SK-N-SH treated with all-trans-retinoic acid at 6 μM for 48 hours (cell line): ENCODE results near the gene PPFIA1.

Experiments
- ATAC-seq: fragments of 200-7000 bp; cut with Tn5 transposase; 3 replicates; pipeline ENCODE4 v1.9.1; 2020; ENCODE audit warnings: mild to moderate bottlenecking, moderate library complexity
- BACH2 ChIP-seq: fragments of 250-450 bp; sonication (Bioruptor Pico); IDR thresholded peaks from 2 replicates; pipeline ENCODE4 v1.9.0; 2021; ENCODE audit warnings: mild to moderate bottlenecking, borderline replicate concordance
- CSDC2 ChIP-seq: fragments of 250-450 bp; sonication (Bioruptor Pico); IDR thresholded peaks from 2 replicates; pipeline ENCODE4 v1.5.0; 2020; ENCODE audit warnings: mild to moderate bottlenecking, moderate library complexity
- ESRRG ChIP-seq: fragments of 250-450 bp; sonication (Bioruptor Pico); IDR thresholded peaks from 2 replicates; pipeline ENCODE4 v1.6.1; 2021; ENCODE audit warnings: mild to moderate bottlenecking
- GLIS3 ChIP-seq: fragments of 250-450 bp; sonication (Bioruptor Pico); IDR thresholded peaks from 2 replicates; pipeline ENCODE4 v1.5.0; 2020; ENCODE audit warnings: mild to moderate bottlenecking, moderate library complexity
- ISL1 ChIP-seq: fragments of 250-450 bp; sonication (Bioruptor Pico); IDR thresholded peaks from 2 replicates; pipeline ENCODE4 v2.1.2; 2022; ENCODE audit warnings: mild to moderate bottlenecking, moderate library complexity
- OSR1 ChIP-seq: fragments of 250-450 bp; sonication (Bioruptor Pico); IDR thresholded peaks from 2 replicates; pipeline ENCODE4 v1.8.0; 2022; ENCODE audit warnings: moderate library complexity, mild to moderate bottlenecking, inconsistent platforms
- RARB ChIP-seq: fragments of 250-450 bp; sonication (Bioruptor Pico); IDR thresholded peaks from 2 replicates; pipeline ENCODE4 v1.8.0; 2021; ENCODE audit warnings: mild to moderate bottlenecking, moderate library complexity
- SNAI2 ChIP-seq: fragments of 250-450 bp; sonication (Bioruptor Pico); IDR thresholded peaks from 2 replicates; pipeline ENCODE4 v1.5.0; 2020; ENCODE audit warnings: mild to moderate bottlenecking, moderate library complexity
- TCF4 ChIP-seq: fragments of 250-450 bp; sonication (Bioruptor Pico); IDR thresholded peaks from 2 replicates; pipeline ENCODE4 v1.8.0; 2021; ENCODE audit warnings: mild to moderate bottlenecking, moderate library complexity, borderline replicate concordance
- TOX ChIP-seq: fragments of 250-450 bp; sonication (Bioruptor Pico); IDR thresholded peaks from 2 replicates; pipeline ENCODE4 v1.8.0; 2021; ENCODE audit warnings: mild to moderate bottlenecking, moderate library complexity, borderline replicate concordance
- ZC3H10 ChIP-seq: fragments of 250-450 bp; sonication (Bioruptor Pico); IDR thresholded peaks from 2 replicates; pipeline ENCODE4 v1.5.1; 2021; ENCODE audit warnings: mild to moderate bottlenecking, moderate library complexity
- ZFP3 ChIP-seq: fragments of 250-450 bp; sonication (Bioruptor Pico); IDR thresholded peaks from 2 replicates; pipeline ENCODE4 v1.5.0; 2020; ENCODE audit warnings: mild to moderate bottlenecking, moderate library complexity
- ZFP30 ChIP-seq: fragments of 450-650 bp; formaldehyde crosslinking; IDR thresholded peaks from 2 replicates; pipeline ENCODE4 v1.5.0; 2022; ENCODE audit warnings: mild to moderate bottlenecking, moderate library complexity
- ZNF565 ChIP-seq: fragments of 450-650 bp; formaldehyde crosslinking; conservative IDR thresholded peaks from 2 replicates; pipeline ENCODE4 v1.5.0; 2020; ENCODE audit warnings: low read depth, mild to moderate bottlenecking, moderate library complexity
- ZNF70 ChIP-seq: fragments of 450-650 bp; formaldehyde crosslinking; IDR thresholded peaks from 2 replicates; pipeline ENCODE4 v1.5.0; 2020; ENCODE audit warnings: mild to moderate bottlenecking, moderate library complexity
- ZNF8 ChIP-seq: fragments of 450-650 bp; formaldehyde crosslinking; IDR thresholded peaks from 2 replicates; pipeline ENCODE4 v1.5.0; 2020; ENCODE audit warnings: mild to moderate bottlenecking, moderate library complexity
- TF ChIP-seq, protein P1 (sequence below): fragments of 250-450 bp; sonication (Bioruptor Pico); IDR thresholded peaks from 2 replicates; pipeline ENCODE4 v1.8.0; 2020; ENCODE audit warnings: mild to moderate bottlenecking, moderate library complexity, borderline replicate concordance
- TF ChIP-seq, protein P2 (sequence below): fragments of 250-450 bp; sonication (Bioruptor Pico); IDR thresholded peaks from 2 replicates; pipeline ENCODE4 v1.8.0; 2021; ENCODE audit warnings: low read depth, mild to moderate bottlenecking, moderate library complexity, borderline replicate concordance
- TF ChIP-seq, protein P3 (sequence below): fragments of 250-450 bp; sonication (Bioruptor Pico); IDR thresholded peaks from 2 replicates; pipeline ENCODE4 v1.5.1; 2020; ENCODE audit warnings: low read depth, mild to moderate bottlenecking, moderate library complexity

Gene PPFIA1

GRCh38 chr11:70383664-70384565 lies 113.4 kb downstream of the PPFIA1 start:
- no peak; the same call in 2 of the 3 replicates for ATAC-seq
- TF ChIP-seq ISL1 (CRISPR knock-in tag) (no peak), ZC3H10 (CRISPR knock-in tag) (no peak), TOX (no peak), ZNF8 (CRISPR knock-in tag) (no peak), CSDC2 (no peak), ZFP30 (CRISPR knock-in tag) (no peak), GLIS3 (CRISPR knock-in tag) (no peak)
- TF ChIP-seq, protein P1, sequence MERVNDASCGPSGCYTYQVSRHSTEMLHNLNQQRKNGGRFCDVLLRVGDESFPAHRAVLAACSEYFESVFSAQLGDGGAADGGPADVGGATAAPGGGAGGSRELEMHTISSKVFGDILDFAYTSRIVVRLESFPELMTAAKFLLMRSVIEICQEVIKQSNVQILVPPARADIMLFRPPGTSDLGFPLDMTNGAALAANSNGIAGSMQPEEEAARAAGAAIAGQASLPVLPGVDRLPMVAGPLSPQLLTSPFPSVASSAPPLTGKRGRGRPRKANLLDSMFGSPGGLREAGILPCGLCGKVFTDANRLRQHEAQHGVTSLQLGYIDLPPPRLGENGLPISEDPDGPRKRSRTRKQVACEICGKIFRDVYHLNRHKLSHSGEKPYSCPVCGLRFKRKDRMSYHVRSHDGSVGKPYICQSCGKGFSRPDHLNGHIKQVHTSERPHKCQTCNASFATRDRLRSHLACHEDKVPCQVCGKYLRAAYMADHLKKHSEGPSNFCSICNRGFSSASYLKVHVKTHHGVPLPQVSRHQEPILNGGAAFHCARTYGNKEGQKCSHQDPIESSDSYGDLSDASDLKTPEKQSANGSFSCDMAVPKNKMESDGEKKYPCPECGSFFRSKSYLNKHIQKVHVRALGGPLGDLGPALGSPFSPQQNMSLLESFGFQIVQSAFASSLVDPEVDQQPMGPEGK (CRISPR knock-in tag), result no peak
- TF ChIP-seq, protein P2, sequence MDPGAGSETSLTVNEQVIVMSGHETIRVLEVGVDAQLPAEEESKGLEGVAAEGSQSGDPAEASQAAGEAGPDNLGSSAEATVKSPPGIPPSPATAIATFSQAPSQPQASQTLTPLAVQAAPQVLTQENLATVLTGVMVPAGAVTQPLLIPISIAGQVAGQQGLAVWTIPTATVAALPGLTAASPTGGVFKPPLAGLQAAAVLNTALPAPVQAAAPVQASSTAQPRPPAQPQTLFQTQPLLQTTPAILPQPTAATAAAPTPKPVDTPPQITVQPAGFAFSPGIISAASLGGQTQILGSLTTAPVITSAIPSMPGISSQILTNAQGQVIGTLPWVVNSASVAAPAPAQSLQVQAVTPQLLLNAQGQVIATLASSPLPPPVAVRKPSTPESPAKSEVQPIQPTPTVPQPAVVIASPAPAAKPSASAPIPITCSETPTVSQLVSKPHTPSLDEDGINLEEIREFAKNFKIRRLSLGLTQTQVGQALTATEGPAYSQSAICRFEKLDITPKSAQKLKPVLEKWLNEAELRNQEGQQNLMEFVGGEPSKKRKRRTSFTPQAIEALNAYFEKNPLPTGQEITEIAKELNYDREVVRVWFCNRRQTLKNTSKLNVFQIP (CRISPR knock-in tag), result no peak

DNA sequence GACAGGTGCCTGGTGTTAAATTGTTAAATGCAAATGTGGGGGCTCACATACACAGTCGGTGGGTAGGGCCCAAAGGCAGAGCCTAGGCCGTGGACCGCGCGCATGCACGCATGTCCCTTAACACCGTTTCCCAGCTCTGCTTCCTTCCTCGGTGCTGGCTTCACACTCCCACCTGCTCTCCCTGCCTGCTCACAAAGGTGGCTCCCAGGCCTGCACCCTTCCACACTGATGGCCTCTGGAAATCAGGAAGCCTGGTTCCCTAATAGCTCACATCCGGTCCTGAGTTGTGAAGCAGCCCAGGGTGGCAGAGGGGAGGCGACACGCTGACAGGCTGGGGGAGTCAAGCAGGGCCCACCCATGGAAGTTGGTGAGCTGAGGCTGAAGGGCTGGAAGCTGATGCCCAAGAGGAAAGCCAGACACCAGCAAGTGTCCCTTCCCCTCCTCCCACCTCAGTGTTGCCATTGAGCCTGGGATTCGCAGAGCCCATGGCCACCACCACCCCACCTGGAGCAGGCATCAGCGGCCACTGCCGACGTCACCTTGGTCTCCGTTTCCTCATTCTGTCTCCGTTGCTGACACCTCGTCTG lies 114.2 kb downstream of the PPFIA1 start:
- ATAC-seq, result no peak

DNA sequence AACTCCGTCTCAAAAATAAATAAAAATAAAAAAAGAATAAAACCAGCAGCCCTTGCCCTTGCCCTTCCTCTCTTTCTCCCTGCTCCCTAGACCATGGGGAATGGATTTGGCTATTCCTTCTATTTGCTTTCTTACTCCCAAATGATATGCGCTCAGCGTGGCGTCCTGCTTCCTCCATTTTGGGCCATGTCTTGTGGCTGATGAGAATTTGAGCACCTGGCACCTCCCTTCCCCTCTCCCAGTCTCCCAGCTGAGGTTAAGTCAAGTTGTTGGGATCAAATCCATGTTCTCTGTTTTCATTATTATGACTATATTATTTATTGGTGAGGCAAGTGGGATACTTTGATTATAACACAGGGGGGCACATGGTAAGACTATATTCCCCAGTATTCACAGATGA lies 117.1 kb downstream of the PPFIA1 start:
- no peak for ATAC-seq
- TF ChIP-seq, protein P3, sequence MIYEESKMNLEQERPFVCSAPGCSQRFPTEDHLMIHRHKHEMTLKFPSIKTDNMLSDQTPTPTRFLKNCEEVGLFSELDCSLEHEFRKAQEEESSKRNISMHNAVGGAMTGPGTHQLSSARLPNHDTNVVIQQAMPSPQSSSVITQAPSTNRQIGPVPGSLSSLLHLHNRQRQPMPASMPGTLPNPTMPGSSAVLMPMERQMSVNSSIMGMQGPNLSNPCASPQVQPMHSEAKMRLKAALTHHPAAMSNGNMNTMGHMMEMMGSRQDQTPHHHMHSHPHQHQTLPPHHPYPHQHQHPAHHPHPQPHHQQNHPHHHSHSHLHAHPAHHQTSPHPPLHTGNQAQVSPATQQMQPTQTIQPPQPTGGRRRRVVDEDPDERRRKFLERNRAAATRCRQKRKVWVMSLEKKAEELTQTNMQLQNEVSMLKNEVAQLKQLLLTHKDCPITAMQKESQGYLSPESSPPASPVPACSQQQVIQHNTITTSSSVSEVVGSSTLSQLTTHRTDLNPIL (CRISPR knock-in tag), result no peak
- TF ChIP-seq, protein P1 (CRISPR knock-in tag), result no peak
- TF ChIP-seq, protein P2 (CRISPR knock-in tag), result no peak
- TF ChIP-seq, all 23 proteins: peak for 0

More for the DNA sequence above, 114.2 kb downstream of the PPFIA1 start:
- TF ChIP-seq, protein P2 (CRISPR knock-in tag), result no peak
- TF ChIP-seq TCF4 (CRISPR knock-in tag) (no peak), ZFP3 (no peak), ZFP30 (CRISPR knock-in tag) (no peak), SNAI2 (CRISPR knock-in tag) (no peak), ISL1 (CRISPR knock-in tag) (no peak), RARB (CRISPR knock-in tag) (no peak), ZC3H10 (CRISPR knock-in tag) (no peak), ESRRG (CRISPR knock-in tag) (no peak), ZNF8 (CRISPR knock-in tag) (no peak), OSR1 (CRISPR knock-in tag) (no peak), ZNF70 (no peak), ZNF565 (CRISPR knock-in tag) (no peak), BACH2 (no peak)
